Erythroblast (primary cell): ENCODE data around the gene DGLUCY.
"Not testable (repeated sequence)": the region's sequence is repeated elsewhere in the genome, so short reads cannot be mapped to it uniquely, and the experiment has no call there.

ENCODE experiments used
- DNase-seq, 2 experiments: peaks; one replicate each; lab custom pipeline; 2025; lab: John Stamatoyannopoulos, UW
- GATA1 ChIP-seq: IDR thresholded peaks from 2 replicates; pipeline ENCODE4 v1.6.1; 2011; ENCODE audit warnings: low read depth, mild to moderate bottlenecking, control low read depth, low read length, moderate library complexity
- POLR2A ChIP-seq: IDR thresholded peaks from 2 replicates; pipeline ENCODE4 v1.6.1; 2011; ENCODE audit warnings: mild to moderate bottlenecking, low read length

Gene DGLUCY

DNA sequence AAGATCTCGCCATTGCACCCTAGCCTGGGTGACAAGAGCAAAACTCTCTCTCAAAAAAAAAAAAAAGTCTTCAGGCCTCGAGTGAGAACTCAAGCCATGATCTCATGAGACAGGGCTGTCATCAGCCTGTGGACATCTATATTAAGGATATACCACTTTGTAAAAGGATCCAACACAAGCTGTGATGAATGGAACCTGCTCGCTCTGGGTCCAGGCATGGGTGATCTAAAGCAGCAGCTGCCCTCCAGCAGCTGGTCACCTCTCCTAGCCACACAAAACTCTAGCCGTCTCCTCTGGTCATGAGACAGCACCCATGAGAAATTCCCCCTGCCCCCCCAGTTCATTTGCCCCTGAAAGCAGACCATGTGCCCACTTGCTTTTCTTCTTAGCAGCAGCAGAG is 19.1 kb upstream of the DGLUCY start:
- DNase-seq: no peak
- TF ChIP-seq GATA1 (no peak), POLR2A (no peak)

DNA sequence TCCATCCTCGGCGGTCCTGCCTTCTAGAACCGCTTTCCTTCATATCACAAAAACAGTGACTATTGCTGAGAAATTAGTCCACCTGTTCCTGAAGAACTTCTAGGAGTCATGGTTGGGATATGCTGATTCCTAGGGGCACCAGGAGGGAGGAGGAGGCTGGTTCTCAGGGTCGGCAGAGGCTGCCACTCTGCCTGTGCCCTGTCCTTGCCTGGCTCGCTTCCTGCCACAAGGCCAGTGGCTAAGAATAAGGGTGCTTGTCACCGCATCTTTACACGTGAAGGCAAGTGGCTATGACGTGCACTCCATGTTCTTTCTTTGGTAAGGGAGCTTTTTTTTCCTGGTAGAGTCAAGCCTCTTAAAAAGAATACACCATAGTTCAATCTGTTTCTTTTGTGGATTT is 18.7 kb upstream of the DGLUCY start:
- no peak for TF ChIP-seq GATA1
- no peak for TF ChIP-seq POLR2A
- DNase-seq: no peak

DNA sequence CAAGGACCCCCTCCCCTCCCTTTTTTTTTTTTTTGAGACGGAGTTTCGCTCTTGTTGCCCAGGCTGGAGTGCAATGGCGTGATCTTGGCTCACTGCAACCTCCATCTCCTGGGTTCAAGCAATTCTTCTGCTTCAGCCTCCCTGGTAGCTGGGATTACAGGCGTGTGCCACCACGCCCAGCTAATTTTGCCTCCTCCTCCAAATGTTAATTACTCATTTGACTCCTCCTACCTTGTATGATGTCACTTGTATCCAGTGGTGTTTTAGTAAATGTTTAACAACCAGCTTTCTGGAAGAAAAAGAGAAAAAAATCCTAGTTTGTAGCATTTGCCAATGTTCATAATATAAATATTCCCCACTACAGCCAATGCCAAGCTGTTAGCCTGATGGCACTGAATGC is 16.2 kb upstream of the DGLUCY start:
- DNase-seq: not testable (repeated sequence)

DNA sequence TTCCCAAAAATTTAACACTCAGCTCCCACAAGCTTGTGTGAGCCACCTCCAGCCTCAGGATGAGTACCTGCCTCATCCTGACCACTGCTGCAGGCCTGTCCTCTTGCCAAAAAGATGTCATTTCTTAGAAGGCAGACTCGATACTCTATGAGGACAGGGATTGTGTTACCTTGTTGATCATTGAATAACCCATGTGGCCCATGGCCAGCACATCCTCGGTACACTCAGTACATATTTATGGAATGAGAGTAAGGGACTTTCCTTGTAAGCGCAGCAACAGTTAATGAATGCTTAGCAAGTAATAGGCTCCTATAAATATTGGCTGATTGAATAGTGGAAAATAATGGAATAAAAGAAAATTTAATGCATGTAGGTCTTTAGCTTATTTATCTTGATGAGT is 15.3 kb upstream of the DGLUCY start:
- no peak for DNase-seq

DNA sequence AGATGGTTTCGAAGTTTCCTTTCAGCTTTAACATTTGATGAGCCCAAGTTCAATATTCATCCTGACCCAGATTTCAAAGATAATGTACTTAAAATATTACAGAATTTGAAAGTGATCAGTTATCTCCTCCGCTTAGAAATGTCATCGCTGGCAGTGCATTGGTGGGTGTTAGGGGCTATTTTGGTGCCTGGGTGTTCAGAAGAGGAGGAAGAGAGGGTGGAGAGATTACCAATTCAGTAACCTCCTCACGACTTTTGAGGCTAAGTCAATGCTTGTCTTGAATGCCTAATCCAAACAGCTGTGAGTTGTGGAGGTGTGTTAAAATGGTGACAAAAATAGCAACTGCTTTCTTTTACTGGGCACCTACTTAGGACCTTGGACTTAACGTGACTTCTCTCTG is 13.8 kb upstream of the DGLUCY start:
- no peak for DNase-seq
- TF ChIP-seq POLR2A (no peak), GATA1 (no peak)

More for the DNA sequence above, 15.3 kb upstream of the DGLUCY start:
- TF ChIP-seq GATA1 (no peak), POLR2A (no peak)

DNA sequence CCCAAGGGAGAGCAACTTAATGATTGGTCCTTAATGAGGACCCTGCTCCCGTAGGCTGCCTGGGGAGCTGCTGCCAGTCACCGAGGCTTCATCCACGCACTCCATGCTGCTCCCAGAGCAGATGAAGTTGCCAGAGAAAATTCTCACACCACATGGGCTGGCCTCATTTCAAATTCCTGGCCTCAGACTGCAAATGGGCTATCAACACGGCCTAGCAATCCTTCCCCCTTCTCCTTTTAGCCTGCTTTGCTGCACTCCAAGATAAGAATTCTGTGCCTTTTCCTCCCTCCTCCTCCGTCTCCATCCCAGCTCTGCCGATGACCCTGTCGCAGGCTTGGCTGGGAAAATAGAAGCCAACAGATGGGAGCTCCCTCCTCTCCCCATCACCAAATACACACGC is 10.8 kb upstream of the DGLUCY start:
- TF ChIP-seq GATA1: no peak
- no peak for TF ChIP-seq POLR2A

DNA sequence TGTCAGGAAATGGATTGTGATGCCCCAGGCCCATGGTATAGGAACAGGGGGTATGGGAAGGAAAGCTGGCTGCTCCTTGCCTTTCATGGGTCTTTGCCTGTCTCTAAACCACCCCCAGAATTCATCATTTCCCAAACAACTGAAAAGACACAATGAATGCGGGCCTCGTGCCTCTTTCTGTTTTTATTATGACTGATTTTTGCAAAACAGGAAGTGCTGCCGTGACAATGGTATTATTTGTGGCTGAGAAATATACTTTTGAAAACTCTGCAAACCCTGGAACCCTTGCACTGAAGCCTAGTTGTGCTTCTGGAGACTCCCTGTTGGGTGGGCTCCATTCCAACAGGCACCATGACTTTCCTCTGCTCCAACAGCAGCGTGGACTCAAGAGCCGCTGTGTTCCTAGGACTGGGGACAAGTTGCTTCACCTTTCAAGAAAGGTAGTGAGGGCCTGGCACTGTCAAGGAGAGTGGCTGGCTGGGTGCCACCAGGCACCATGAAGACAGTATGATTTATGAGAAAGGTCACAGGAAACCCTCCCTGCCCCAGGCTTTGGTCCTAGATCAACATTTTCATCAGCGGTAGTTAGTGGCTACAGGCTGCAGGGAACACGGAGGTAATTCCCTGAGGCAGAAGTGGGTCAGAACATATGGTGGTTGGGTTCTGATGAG is 4.8 kb upstream of the DGLUCY start:
- no peak for DNase-seq
- TF ChIP-seq POLR2A: no peak
- TF ChIP-seq GATA1: no peak

More for the DNA sequence above, 10.8 kb upstream of the DGLUCY start:
- no peak for DNase-seq

DNA sequence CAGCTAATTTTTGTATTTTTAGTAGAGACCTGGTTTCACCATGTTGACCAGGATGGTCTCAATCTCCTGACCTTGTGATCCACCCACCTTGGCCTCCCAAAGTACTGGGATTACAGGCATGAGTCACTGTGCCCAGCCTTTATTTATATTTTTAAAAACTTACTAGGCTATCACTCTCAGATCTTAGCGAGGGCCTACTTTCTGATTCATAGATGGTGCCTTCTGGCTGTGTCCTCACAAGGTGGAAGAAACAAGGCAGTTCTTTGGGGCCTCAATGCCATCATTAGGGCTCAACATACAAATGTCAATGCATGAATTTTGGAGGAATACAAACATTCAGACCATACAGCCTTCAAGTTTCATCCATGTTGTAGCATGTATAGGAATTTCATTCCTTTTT is 2.4 kb upstream of the DGLUCY start:
- TF ChIP-seq GATA1 (no peak), POLR2A (no peak)
- DNase-seq: no peak

DNA sequence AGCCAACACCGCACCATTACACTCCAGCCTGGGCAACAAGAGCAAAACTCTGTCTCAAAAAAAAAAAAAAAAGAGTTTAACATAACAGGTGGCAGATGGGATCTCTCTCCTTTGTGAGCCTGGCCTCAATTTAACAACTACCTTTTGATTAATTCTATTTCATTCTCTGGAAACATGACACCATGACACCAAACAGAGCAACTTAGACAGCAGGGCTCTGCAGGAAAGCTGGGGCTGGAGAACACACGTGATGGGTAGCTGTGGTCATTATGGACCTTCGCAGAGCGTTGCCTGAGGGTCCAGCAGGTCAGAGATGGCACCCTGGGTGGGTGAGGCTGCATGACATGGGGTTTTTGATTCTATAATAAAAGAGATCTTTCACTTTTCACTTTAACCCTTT is 1.7 kb upstream of the DGLUCY start:
- no peak for DNase-seq

DNA sequence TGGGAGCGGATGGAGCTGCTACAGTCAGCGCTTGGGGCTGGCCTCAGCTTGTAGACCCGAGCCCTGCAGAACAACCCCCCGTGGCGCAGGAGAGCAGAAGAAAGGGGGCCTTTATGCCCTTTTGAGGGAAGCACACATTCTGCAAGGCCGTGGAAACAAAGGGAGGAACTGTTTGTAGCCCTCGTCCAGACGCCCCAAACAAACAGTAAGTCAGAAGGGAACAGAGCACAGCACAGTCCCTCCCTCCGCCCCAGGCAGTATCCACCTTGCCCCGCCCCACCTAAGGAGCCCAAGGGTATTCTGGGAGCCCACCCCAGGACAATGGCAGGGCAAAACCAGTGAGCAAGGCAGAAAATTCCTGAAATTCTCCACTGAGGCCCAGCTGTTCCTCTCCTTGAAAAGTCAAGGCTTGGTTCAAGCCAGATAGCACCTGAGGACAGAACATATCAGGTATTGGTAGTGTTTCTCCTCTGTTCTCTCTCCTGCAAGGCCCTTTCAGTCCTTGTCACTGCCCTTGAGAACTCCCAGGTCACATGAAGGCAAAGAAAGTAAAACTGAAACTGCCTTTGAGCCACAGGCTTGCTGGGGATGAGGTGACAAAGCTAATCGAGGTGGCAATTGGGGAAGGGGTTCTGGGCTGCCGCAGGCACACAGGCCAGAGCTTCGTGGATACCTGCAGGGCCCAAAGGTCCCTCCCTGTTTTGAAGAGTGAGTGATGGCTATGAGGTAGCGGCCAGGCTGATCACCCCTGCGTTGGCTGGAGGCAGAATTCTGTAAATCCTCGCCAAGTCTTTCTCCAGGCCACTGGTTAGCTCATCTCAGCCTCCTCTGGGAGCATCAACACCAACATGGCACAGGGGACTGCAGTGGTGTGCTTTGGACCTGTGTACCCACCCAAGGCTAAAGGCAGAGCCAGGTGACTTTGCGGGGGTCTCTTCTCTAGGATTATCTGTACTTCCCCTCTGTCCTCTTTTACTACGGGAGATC is 499 bp downstream of the DGLUCY start:
- TF ChIP-seq GATA1 (no peak), POLR2A (peak; percentile 67)
- peak; percentile 86 for DNase-seq

More for the DNA sequence above, 1.7 kb upstream of the DGLUCY start:
- no peak for TF ChIP-seq GATA1
- no peak for TF ChIP-seq POLR2A

DNA sequence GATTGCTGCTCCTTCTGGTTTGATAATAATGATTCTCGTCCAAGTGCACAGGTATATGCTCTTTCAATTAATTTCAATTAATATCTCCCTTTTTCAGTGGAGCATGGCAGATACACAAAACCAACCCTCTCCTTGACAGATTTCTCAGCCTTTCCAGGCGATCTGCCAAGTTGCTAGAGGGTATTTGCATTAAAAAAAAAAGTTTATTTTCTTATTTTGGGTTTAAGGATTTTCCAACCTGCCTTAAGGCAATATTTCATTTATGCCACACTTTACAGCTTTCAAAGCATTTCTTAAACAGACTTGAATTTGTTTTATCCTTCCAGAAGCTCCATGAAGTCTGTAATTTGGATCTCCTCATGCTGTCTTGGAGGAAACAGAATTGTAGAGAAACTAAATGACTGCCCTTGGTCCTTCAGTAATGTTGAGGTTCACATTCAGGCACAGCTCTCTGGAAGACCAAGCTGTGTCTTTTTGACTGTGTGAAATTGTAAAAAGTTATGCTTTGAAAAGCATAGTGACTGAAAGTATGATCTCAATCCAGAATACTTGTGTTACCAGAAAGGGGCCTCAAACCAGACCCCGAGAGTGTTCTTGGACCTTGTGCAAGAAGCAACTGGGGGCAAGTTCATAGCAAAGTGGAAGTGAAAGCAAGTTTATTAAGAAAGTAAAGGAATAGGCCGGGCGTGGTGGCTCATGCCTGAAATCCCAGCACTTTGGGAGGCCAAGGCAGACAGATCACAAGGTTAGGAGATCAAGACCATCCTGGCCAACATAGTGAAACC is 2.3 kb downstream of the DGLUCY start:
- TF ChIP-seq POLR2A (no peak), GATA1 (no peak)
- peak; percentile 12 to 14 for DNase-seq

DNA sequence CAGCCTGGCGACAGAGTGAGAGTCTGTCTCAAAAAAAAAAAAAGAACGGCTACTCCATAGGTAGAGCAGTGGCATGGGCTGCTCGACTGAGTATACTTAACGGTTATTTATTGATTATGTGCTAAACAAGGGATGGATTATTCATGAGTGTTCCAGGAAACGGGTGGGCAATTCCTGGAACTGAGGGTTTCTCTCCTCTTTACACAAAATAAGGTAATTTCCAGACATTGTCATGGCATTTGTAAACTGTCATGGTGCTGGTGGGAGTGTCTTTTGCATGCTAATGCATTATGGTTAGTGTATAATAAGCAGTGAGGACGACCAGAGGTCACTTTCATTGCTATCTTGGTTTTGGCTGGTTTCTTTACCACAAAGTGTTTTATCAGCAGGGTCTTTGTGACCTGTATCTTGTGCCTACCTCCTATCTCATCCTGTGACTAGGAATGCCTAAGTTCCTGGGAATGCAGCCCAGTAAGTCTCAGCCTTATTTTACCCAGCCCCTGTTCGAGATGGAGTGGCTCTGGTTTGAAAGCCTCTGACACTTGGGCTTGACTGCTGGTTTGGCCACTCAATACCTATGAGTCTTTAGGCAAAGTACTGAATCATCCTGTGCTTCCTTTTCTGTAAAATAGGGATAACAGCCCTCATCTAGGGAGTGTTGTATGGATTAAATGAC is 3.2 kb downstream of the DGLUCY start:
- peak in 1 of 2 experiments; percentile 32 for DNase-seq
- TF ChIP-seq POLR2A: no peak
- no peak for TF ChIP-seq GATA1

DNA sequence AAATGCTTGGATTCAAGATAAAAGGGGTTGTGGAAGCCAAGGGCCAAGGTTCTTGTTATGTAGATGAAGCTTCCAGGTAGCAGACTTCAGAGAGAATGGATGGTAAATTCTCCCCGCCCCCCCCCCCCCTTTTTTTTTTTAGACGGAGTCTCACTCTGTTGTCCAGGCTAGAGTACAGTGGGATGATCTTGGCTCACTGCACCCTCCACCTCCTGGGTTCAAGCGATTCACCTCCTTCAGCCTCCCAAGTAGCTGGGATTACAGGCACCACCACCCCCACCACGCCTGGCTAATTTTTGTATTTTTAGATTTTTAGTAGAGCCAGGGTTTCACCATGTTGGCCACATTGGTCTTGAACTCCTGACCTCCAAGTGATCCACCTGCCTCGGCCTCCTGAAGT is 4.1 kb downstream of the DGLUCY start:
- TF ChIP-seq POLR2A: no peak
- no peak for TF ChIP-seq GATA1
- DNase-seq: no peak
